CD14-positive monocyte (primary cell): ENCODE results near the gene LETM1. TPM values are rescaled to one million over a fixed set of nuclear protein-coding genes. Genes with fewer than 3 reads are reported as not detected.

Experiments
- DNase-seq, 3 donors: peaks; one replicate each; pipeline ENCODE4 v3.0.0-alpha.2; 2011 to 2022
- H2AFZ ChIP-seq: 2 replicates; pipeline ENCODE4 v1.6.0; 2012; ENCODE audit warnings: mild to moderate bottlenecking, low read depth, low read length, inconsistent platforms; ENCODE audit not compliant: insufficient read depth, poor library complexity, severe bottlenecking
- H3K27ac ChIP-seq, 2 donors: 1 replicate in 1 of 2; 2 replicates in 1 of 2; pipeline ENCODE4 v1.5.1; 2012 to 2013; ENCODE audit warnings: low read length in 2 of 2, control low read depth in 1 of 2, inconsistent platforms in 1 of 2, low read depth in 1 of 2, mild to moderate bottlenecking in 1 of 2
- H3K27me3 ChIP-seq, 2 donors: one replicate each; pipeline versions ENCODE4 v1.6.0 to v1.6.1; 2011 to 2013; ENCODE audit warnings: low read length in 2 of 2; ENCODE audit not compliant: control insufficient read depth in 2 of 2, insufficient read depth in 2 of 2
- H3K36me3 ChIP-seq, 2 donors: replicated peaks in 1 of 2; 1 replicate in 1 of 2; 2 replicates in 1 of 2; pipeline versions ENCODE4 v1.5.1 to v1.6.1; 2012 to 2013; ENCODE audit warnings: low read length in 2 of 2, control low read depth in 1 of 2, inconsistent platforms in 1 of 2, mild to moderate bottlenecking in 1 of 2; ENCODE audit not compliant: insufficient read depth in 2 of 2, control insufficient read depth in 1 of 2
- H3K4me1 ChIP-seq, 2 donors: 1 replicate in 1 of 2; 2 replicates in 1 of 2; pipeline versions ENCODE4 v1.5.1 to v1.6.1; 2012 to 2013; ENCODE audit warnings: low read length in 2 of 2, control low read depth in 1 of 2, inconsistent platforms in 1 of 2, mild to moderate bottlenecking in 1 of 2, moderate library complexity in 1 of 2; ENCODE audit not compliant: insufficient read depth in 2 of 2, control insufficient read depth in 1 of 2
- H3K4me2 ChIP-seq: replicated peaks from 2 replicates; pipeline ENCODE3; 2012; ENCODE audit warnings: low read length, moderate library complexity, mild to moderate bottlenecking; ENCODE audit not compliant: poor library complexity, severe bottlenecking; ENCODE audit errors: extremely low read depth
- H3K4me3 ChIP-seq, 3 experiments: fragments of 200-600 bp in 1 of 3; sonication (generic) in 1 of 3; replicated peaks in 1 of 3; 1 replicate in 2 of 3; 2 replicates in 1 of 3; pipeline ENCODE4 v1.5.1; 2011 to 2013; ENCODE audit warnings: low read length in 3 of 3, mild to moderate bottlenecking in 3 of 3, control low read depth in 2 of 3, low read depth in 2 of 3, inconsistent platforms in 1 of 3, moderate library complexity in 1 of 3
- H3K79me2 ChIP-seq: 2 replicates; pipeline ENCODE4 v1.6.0; 2012; ENCODE audit warnings: mild to moderate bottlenecking, control low read depth, inconsistent platforms, low read length, moderate library complexity; ENCODE audit not compliant: insufficient read depth
- H3K9ac ChIP-seq: 2 replicates; pipeline ENCODE4 v1.6.0; 2017; ENCODE audit warnings: low read length, mild to moderate bottlenecking; ENCODE audit not compliant: insufficient read depth, poor library complexity, severe bottlenecking
- H3K9me3 ChIP-seq, 2 donors: replicated peaks in 1 of 2; 1 replicate in 1 of 2; 2 replicates in 1 of 2; pipeline versions ENCODE4 v1.5.1 to v1.6.1; 2012 to 2013; ENCODE audit warnings: low read length in 2 of 2, control low read depth in 1 of 2; ENCODE audit not compliant: control insufficient read depth in 1 of 2, insufficient read depth in 1 of 2
- H4K20me1 ChIP-seq: 2 replicates; pipeline ENCODE4 v1.6.0; 2012; ENCODE audit warnings: mild to moderate bottlenecking, low read length, control low read depth, moderate library complexity; ENCODE audit not compliant: insufficient read depth
- H3K27ac Mint-ChIP-seq, 7 donors: one replicate each; pipeline ENCODE4 v1.8.0; 2020; ENCODE audit warnings: mild to moderate bottlenecking in 7 of 7, mixed read lengths in 7 of 7, moderate library complexity in 6 of 7, inconsistent platforms in 2 of 7
- H3K27me3 Mint-ChIP-seq, 3 donors: one replicate each; pipeline ENCODE4 v1.8.0; 2021 to 2022; ENCODE audit warnings: low read depth in 3 of 3, mild to moderate bottlenecking in 3 of 3, mixed read lengths in 3 of 3, moderate library complexity in 3 of 3, inconsistent platforms in 1 of 3
- H3K36me3 Mint-ChIP-seq, 2 donors: one replicate each; pipeline ENCODE4 v1.8.0; 2020; ENCODE audit warnings: mixed read lengths in 2 of 2, inconsistent platforms in 1 of 2, mild to moderate bottlenecking in 1 of 2
- H3K4me1 Mint-ChIP-seq: one replicate; pipeline ENCODE4 v1.8.0; 2020; ENCODE audit warnings: mild to moderate bottlenecking, mixed read lengths
- H3K4me3 Mint-ChIP-seq, 2 donors: one replicate each; pipeline ENCODE4 v1.8.0; 2020; ENCODE audit warnings: mild to moderate bottlenecking in 2 of 2, mixed read lengths in 2 of 2, moderate library complexity in 1 of 2
- H3K9me3 Mint-ChIP-seq, 7 donors: one replicate each; pipeline ENCODE4 v1.8.0; 2020 to 2022; ENCODE audit warnings: mixed read lengths in 7 of 7, mild to moderate bottlenecking in 6 of 7, moderate library complexity in 6 of 7, inconsistent platforms in 2 of 7
- CTCF ChIP-seq: fragments of 200-600 bp; IDR thresholded peaks from one replicate; pipeline ENCODE4 v1.8.0; 2022; ENCODE audit warnings: antibody characterized with exemption, mild to moderate bottlenecking
- whole genome bisulfite sequencing: methylation state at CpG from one replicate; pipeline ENCODE4 v1.1.5; 2013; ENCODE audit warnings: missing lambda C conversion rate; ENCODE audit not compliant: insufficient coverage; 5-methylcytosine and 5-hydroxymethylcytosine counted together
- intact Hi-C, 2 donors: fragments of 100-400 bp; cut with micrococcal nuclease; formaldehyde crosslinking; loops; one replicate each; pipeline versions ENCODE4 v1.15.0 to v1.15.1; 2023
- polyA plus RNA-seq, 3 donors: library from polyadenylated mRNA; depleted of rRNA in 1 of 3; unstranded in 2 of 3; stranded (reverse) in 1 of 3; fragments of 300-500 nt in 2 of 3; fragments of >200 nt in 1 of 3; fragmentation: Illumina TruSeq in 2 of 3; gene quantifications; 1 replicate in 2 of 3; 2 replicates in 1 of 3; pipeline ENCODE4 v1.2.3, GENCODE V29; 2012 to 2021

The LETM1 gene
- polyA plus RNA-seq, 3 donors, result 6.2 to 18.6 (median 9.0) TPM

GRCh38 chr4:1815997-1816860 is 39.7 kb downstream of the LETM1 start:
- peaks cover 63 to 89% of the 10 kb centered on the region in 2 donors for H3K36me3 ChIP-seq
- Mint-ChIP-seq H3K27ac (peak overlapping the region in 2 of 7 donors; percentile 51 to 59), H3K4me1 (no peaks in the 10 kb centered on the region), H3K4me3 (no peak overlapping the region), H3K27me3 (peaks cover 0 to 2% (median 0%) of the 10 kb centered on the region in 3 donors), H3K36me3 (peaks cover 69 to 91% of the 10 kb centered on the region in 2 donors), H3K9me3 (no peaks in the 10 kb centered on the region)
- H3K27ac ChIP-seq, result no peak overlapping the region
- no peaks in the 10 kb centered on the region for H3K9me3 ChIP-seq
- DNase-seq, result no peak
- 94% methylated on average over 21 of the region's 25 CpGs for WGBS
- H3K4me1 ChIP-seq, result no peaks in the 10 kb centered on the region
- H3K9ac ChIP-seq, result no peak overlapping the region
- intact Hi-C loops, result no loop called here
- H3K4me3 ChIP-seq, result no peak overlapping the region
- no peak overlapping the region for H2AFZ ChIP-seq
- TF ChIP-seq CTCF, result no peak
- no peaks in the 10 kb centered on the region for H3K79me2 ChIP-seq
- H4K20me1 ChIP-seq, result no peaks in the 10 kb centered on the region
- no peaks in the 10 kb centered on the region for H3K27me3 ChIP-seq
- H3K4me2 ChIP-seq, result no peak overlapping the region

GRCh38 chr4:1815096-1815996 is 40.6 kb downstream of the LETM1 start:
- Histone ChIP-seq H3K4me2 (no peak overlapping the region), H3K36me3 (peaks cover 61 to 80% of the 10 kb centered on the region in 2 donors), H3K27me3 (no peaks in the 10 kb centered on the region), H3K4me3 (no peak overlapping the region), H3K79me2 (no peaks in the 10 kb centered on the region), H3K4me1 (no peaks in the 10 kb centered on the region), H3K9me3 (no peaks in the 10 kb centered on the region), H2AFZ (no peak overlapping the region), H3K27ac (no peak overlapping the region), H3K9ac (no peak overlapping the region), H4K20me1 (no peaks in the 10 kb centered on the region)
- TF ChIP-seq CTCF, result no peak
- H3K4me1 Mint-ChIP-seq, result no peaks in the 10 kb centered on the region
- intact Hi-C loops, result no loop called here
- H3K36me3 Mint-ChIP-seq, result peaks cover 67 to 86% of the 10 kb centered on the region in 2 donors
- H3K4me3 Mint-ChIP-seq, result no peak overlapping the region
- no peak for DNase-seq
- peaks cover 0 to 2% (median 0%) of the 10 kb centered on the region in 3 donors for H3K27me3 Mint-ChIP-seq
- 96% methylated on average over 34 of the region's 34 CpGs for WGBS
- H3K9me3 Mint-ChIP-seq, result no peaks in the 10 kb centered on the region
- peak overlapping the region in 1 of 7 donors; percentile 51 for H3K27ac Mint-ChIP-seq
